ENCODE results near the gene DST. TPM values are rescaled to one million over a fixed set of nuclear protein-coding genes. Genes with fewer than 3 reads are reported as not detected.

The DST gene
- total RNA-seq, 2 experiments from 2014 or later, result 5.7 to 5.9 TPM

GRCh38 chr6:56683882-56684281 lies 41.2 kb upstream of the DST start:
- POLR2A ChIA-PET, result no interaction called here
- Mint-ChIP-seq H3K4me1 (ENCODE audit: low read depth) (no peaks in the 10 kb centered on the region), H3K9me3 (no peaks in the 10 kb centered on the region), H3K36me3 (ENCODE audit: low read depth) (no peaks in the 10 kb centered on the region), H3K27ac (no peak overlapping the region), H3K4me3 (no peak overlapping the region), H3K27me3 (peaks cover 5% of the 10 kb centered on the region)
- Histone ChIP-seq H3K4me1 (ENCODE audit: insufficient read depth, low read length) (no peaks in the 10 kb centered on the region), H3K27ac (ENCODE audit: low read depth in 1 of 2, low read length in 2 of 2) (no peak overlapping the region), H3K9me3 (ENCODE audit: control insufficient read depth in 1 of 2, insufficient read depth in 1 of 2, low read length in 2 of 2) (no peaks in the 10 kb centered on the region), H3K36me3 (ENCODE audit: insufficient read depth, low read length) (no peaks in the 10 kb centered on the region), H3K27me3 (ENCODE audit: control insufficient read depth in 1 of 2, insufficient read depth in 2 of 2, low read length in 2 of 2) (no peaks in the 10 kb centered on the region), H3K4me3 (ENCODE audit: low read length) (no peak overlapping the region)
- CTCF ChIA-PET, result no interaction called here
- TF ChIP-seq CTCF (IDR thresholded peaks at IDR 0.05), result no peak
- DNase-seq (no peak), ATAC-seq (ENCODE audit: poor library complexity) (no peak)
- intact Hi-C loops (cut with DNase I, micrococcal nuclease), result no loop called here

- no peak overlapping the region for H3K4me3 ChIP-seq (ENCODE audit: low read length)
- ChIA-PET CTCF (no interaction called here), POLR2A (no interaction called here)
- H3K9me3 ChIP-seq (ENCODE audit: control insufficient read depth in 1 of 2, insufficient read depth in 1 of 2, low read length in 2 of 2), result no peaks in the 10 kb centered on the region
- no peaks in the 10 kb centered on the region for H3K36me3 ChIP-seq (ENCODE audit: insufficient read depth, low read length)
- no peak overlapping the region for H3K27ac Mint-ChIP-seq
- DNase-seq (no peak), ATAC-seq (ENCODE audit: poor library complexity) (no peak)
- no peaks in the 10 kb centered on the region for H3K9me3 Mint-ChIP-seq
- H3K4me1 Mint-ChIP-seq (ENCODE audit: low read depth), result no peaks in the 10 kb centered on the region
- intact Hi-C loops (cut with DNase I, micrococcal nuclease), result no loop called here
- H3K27ac ChIP-seq (ENCODE audit: low read depth in 1 of 2, low read length in 2 of 2), result no peak overlapping the region
- no peak for TF ChIP-seq CTCF (IDR thresholded peaks at IDR 0.05)
- no peak overlapping the region for H3K4me3 Mint-ChIP-seq
- no peaks in the 10 kb centered on the region for H3K27me3 ChIP-seq (ENCODE audit: control insufficient read depth in 1 of 2, insufficient read depth in 2 of 2, low read length in 2 of 2)
- no peaks in the 10 kb centered on the region for H3K4me1 ChIP-seq (ENCODE audit: insufficient read depth, low read length)
- H3K36me3 Mint-ChIP-seq (ENCODE audit: low read depth), result no peaks in the 10 kb centered on the region
- H3K27me3 Mint-ChIP-seq, result peaks cover 5% of the 10 kb centered on the region
Observed at GRCh38 chr6:56682635-56683034, 39.9 kb upstream of the DST start.

GRCh38 chr6:56677559-56677958 lies 34.9 kb upstream of the DST start:
- ChIA-PET POLR2A (no interaction called here), CTCF (no interaction called here)
- H3K4me3 ChIP-seq (ENCODE audit: low read length), result no peak overlapping the region
- H3K27ac ChIP-seq (ENCODE audit: low read depth in 1 of 2, low read length in 2 of 2), result no peak overlapping the region
- no peak for ATAC-seq (ENCODE audit: poor library complexity)
- no peak for DNase-seq
- H3K36me3 ChIP-seq (ENCODE audit: insufficient read depth, low read length), result no peaks in the 10 kb centered on the region
- Mint-ChIP-seq H3K4me1 (ENCODE audit: low read depth) (no peaks in the 10 kb centered on the region), H3K36me3 (ENCODE audit: low read depth) (no peaks in the 10 kb centered on the region), H3K9me3 (no peaks in the 10 kb centered on the region), H3K4me3 (no peak overlapping the region), H3K27ac (no peak overlapping the region), H3K27me3 (no peaks in the 10 kb centered on the region)
- H3K4me1 ChIP-seq (ENCODE audit: insufficient read depth, low read length), result no peaks in the 10 kb centered on the region
- TF ChIP-seq CTCF (IDR thresholded peaks at IDR 0.05), result no peak
- no peaks in the 10 kb centered on the region for H3K27me3 ChIP-seq (ENCODE audit: control insufficient read depth in 1 of 2, insufficient read depth in 2 of 2, low read length in 2 of 2)
- H3K9me3 ChIP-seq (ENCODE audit: control insufficient read depth in 1 of 2, insufficient read depth in 1 of 2, low read length in 2 of 2), result no peaks in the 10 kb centered on the region
- intact Hi-C loops (cut with DNase I, micrococcal nuclease), result no loop called here

Measured in CD4-positive, alpha-beta T cell (primary cell).